ENCODE measurements around the gene LRRC34.

Gene LRRC34

DNA sequence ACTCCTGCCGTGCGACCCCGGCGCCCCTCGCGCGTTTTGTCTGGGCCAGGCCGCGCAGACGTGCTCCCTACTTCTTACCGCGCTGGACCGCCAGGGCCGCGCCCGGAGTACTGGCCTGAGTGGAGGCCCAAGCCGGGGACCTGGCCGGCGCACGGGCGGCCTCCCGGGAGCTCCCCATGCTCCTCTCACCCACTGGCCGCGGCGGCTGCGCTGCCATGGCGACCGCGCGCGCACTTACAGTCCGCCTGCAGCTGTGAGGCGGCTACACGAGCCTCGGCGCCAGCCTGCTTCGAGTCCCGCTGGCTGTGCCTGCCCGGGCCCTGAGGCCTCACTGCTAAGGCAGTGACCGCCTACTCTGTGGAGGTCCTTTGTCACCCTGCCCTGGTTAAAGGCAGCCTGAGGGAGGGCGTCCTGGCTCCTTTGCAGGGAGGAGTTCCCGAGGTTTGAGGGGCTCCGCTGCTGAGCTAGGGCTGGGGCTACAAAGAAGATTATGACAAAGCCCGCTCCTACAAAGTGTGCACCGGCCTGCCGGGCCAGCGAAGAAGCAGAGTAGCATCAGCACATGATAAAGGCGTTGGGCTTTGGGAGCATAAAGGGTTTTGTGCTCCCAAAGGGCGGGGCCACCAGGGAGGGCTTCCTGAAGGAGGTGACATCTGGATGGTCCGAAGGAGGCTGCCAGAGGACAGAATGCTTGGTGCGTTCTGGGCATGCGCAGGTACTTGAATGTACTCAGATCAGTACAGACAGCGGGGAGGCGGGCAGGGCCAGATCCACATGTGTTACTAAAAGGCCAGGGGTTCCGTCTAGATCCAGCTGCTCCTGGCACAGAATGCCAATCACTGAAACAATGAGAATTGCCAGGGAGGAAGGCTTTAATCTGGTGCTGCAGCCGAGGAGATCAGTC, at the start of gene LRRC34, which contains the start of gene LRRIQ4:
Gene LRRC34, minus strand, starts transcription at position 573 of the 904 bp plus-strand sequence. Its CDS starts 356 bp downstream, at position 217.
Gene LRRIQ4, plus strand, starts transcription at position 539 of the 904 bp plus-strand sequence. CDS start 9,052 bp downstream, outside the sequence.
- DNase-seq, result peak in 52 of 56 donors; percentile 17 to 80 (median 51)

- DNase-seq, result no peak
Measured at GRCh38 chr3:169861871-169862270, 49.2 kb upstream of the LRRC34 start.

DNA sequence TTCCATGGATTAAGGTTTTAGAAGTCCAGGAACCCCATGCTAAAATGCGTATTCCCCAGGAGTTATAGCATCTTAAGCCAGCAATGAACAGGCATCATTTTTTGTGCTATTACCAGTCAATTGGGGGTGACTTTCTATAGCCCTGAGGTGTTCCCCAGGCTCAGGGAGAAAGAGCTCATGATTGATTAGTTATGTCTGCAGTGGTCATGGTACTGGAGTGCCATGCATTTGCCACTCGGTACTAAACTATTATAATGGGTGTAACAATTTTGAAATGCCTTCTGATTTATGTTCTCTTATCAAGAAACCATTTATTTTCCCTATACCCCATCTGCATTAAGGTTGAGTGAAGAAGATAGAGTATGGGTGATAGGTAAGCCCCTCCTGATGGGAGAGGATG, 45.1 kb upstream of the LRRC34 start:
- DNase-seq, result no peak

DNA sequence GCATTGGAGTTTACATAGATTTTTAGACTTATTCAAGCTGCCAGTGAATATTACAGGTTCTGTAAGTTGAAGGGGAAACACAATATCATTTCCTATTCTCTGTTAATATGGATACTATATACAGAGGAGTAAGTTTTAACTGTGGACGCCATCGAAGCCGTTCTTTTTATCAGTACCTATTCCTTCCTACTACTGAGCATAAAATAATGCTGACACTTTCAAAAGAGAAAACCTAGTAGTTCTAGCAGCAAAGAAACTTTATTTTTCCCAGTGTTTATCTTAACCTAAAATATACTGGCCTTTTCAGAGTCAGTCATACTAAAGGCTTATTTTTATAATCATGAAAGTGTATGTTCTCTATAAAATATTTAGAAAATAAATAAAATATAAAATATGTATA, 42.8 kb upstream of the LRRC34 start:
- DNase-seq, result no peak

GRCh38 chr3:169850618-169851017, 37.9 kb upstream of the LRRC34 start:
- DNase-seq, result no peak

DNA sequence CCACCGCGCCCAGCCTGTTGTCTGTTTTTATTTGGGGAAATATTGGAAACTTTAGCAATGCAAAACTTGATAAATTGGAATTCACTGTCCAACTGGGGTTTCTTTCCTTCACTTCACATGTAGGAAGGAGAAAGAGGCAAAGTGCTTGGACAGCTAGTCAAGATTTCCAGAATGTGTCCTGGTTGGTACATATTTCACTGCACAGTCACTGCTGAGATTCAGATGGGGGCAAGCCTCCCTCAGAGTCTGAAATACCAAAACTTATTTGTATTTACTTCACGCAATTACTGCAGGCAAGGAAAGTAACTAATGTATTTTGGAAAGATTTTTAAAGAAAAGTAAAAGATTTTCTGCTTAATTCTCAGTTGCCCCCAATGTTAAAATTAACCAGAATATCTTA, 36.0 kb upstream of the LRRC34 start:
- no peak for DNase-seq

GRCh38 chr3:169847896-169848295, 35.2 kb upstream of the LRRC34 start:
- no peak for DNase-seq

DNA sequence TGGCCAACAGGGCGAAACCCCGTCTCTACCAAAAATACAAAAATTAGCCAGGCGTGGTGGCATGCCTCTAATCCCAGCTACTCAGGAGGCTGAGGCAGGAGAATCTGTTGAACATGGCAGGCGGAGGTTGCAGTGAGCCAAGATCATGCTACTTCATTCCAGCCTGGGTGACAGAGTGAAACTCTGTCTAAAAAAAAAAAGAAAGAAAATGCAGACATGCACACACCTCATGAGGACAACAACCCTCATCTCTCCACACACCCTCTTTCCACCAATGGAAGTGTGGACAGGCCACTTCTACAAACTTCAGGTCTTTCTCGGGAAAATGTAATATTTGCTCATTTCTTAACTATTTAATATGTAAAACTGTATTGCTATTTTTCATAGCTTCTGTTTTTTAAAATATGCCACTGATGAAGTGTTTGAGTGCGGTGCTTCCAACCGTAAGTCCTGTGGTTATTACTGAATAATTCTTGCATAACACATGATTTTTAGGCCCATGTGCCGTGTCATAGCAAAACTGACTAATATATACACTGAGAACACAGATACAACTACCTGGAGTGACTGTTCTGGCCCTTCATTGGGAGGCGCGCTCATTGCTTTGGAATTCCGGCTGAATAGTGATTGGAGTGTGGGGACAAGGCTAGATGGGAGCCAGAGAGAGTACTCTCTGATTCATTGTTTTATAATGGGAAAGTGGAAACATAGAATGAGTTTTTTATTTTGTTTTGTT, 33.9 kb upstream of the LRRC34 start:
- DNase-seq, result no peak

DNA sequence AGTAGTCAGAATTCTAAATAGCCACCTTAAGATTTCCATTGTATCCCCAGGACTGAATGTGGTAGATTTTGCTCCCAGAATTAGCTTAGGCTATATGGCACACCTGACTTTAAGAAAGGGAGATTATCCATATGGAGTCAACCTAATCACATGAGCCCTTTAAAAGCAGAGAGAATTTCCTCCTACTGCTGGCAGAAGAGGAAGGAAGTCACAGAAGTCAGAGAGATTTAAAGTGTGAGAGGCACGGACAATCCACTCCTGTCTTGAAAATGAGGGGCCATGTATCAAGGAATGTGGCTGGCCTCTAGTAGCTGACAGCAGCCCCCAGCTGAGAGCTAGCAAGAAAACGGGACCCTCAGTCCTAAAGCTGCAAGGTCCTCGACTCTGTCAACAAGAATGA, 30.3 kb upstream of the LRRC34 start:
- no peak for DNase-seq

DNA sequence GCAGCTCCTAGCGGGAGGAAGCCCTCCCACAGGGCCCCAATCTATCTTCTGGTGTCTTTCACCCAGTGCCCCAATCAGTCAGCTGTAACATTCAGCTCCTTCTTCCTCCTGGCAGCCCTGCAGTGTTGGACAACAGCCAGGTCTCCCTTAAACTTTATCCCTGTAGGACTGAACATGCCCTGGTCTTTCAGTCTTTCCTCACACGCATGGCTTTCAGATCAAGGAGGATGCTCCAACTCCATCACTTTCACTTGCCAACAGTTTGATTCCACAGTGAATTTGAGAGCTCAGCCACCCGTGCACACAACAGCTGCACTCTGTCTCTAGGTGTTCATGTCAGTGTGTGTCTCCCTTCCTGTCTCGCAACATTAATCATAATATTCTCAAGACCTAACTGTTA, 28.5 kb upstream of the LRRC34 start:
- DNase-seq, result no peak

GRCh38 chr3:169838511-169839030, 25.9 kb upstream of the LRRC34 start:
- no peak for DNase-seq

DNA sequence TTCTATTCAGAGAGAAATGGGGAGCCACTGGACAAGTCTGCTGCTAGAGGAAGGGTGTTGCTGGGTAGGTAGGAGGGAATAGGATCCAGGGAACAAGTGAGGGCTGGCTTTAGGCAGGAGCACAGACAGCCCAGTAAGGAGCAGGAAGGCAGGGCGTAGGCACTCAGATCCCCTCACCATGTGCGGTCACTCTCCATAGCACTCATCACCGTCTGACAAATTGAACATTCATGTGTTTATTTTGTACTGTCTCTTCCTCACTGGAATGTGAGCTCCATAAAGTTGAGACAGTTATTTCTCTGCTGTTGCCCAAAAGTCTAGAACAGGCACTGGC, 24.2 kb upstream of the LRRC34 start:
- no peak for DNase-seq

GRCh38 chr3:169836078-169836941, 23.6 kb upstream of the LRRC34 start:
- DNase-seq, result no peak

- no peak for DNase-seq
Measured at GRCh38 chr3:169835533-169835932, 22.8 kb upstream of the LRRC34 start.

DNA sequence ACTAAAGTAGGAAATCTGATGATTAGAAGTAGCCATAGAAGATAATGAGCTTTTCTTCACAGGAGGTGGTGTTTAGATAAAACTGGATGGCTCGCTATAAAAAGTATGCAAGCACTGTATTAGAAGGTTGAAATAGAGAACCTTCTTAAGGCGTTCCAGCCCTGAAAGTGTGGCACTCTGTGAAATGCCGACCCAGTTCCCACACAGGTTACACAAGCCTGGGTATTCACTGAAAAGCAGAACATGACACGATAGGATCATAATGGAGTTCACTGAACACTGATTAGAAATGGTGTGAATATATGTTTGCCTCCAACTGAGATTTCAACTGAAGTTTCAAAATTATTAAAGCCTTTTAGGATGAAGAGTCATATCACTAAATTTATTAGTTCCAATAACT, 15.0 kb upstream of the LRRC34 start:
- DNase-seq, result no peak

DNA sequence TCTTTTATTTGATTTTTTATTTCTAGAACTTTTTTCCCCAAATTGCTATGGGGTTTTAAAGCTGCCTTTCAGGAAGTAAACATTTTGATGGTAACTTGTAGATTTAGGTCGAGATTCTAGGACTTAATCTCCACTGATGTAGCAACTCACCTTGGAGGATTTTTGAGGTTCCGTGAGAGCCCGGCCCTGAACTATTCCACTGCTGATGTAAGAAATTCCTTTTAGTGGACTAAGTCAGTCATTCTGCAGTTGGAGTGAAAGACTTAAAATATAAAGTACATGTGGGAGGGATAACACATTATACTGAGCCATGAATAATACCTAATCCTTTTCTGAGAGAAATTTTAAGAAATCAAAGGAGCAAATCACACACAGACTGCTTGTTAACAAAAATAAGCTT, 12.6 kb upstream of the LRRC34 start:
- no peak for DNase-seq

- no peak for DNase-seq
Measured at GRCh38 chr3:169822983-169823382, 10.3 kb upstream of the LRRC34 start.

GRCh38 chr3:169822540-169822939, 9.8 kb upstream of the LRRC34 start:
- DNase-seq, result no peak

GRCh38 chr3:169822091-169822490, 9.4 kb upstream of the LRRC34 start:
- DNase-seq, result no peak

DNA sequence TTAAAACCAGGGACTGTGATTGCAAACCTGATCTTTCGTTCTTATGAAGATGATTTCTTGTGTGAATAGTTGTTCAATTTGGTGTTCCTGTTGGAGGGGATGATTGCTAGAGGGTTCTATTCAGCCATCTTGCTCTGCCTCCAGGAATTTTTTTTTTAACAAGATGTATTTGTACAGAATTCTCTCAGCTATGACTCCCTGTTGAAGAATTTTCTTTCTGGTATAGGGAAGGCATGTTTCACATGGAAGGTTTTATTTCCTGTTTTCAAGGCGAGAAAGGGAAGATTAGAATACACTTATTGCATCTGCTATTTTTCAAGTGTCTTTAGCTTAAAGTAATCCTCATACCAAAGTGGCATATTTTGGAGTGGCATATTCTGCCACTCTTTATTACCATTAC, 5.6 kb upstream of the LRRC34 start:
- no peak for DNase-seq

- DNase-seq, result no peak
Measured at GRCh38 chr3:169815590-169816150, 3.0 kb upstream of the LRRC34 start.

All from nucleus accumbens (tissue), 56 donors.